GM19455 (cell line): ENCODE results near the gene GSTM4.

Experiments used
- ATAC-seq: cut with Tn5 transposase; IDR thresholded peaks from one replicate; pipeline ENCODE4 v1.9.1; 2021; ENCODE audit not compliant: unreplicated experiment

Gene GSTM4

DNA sequence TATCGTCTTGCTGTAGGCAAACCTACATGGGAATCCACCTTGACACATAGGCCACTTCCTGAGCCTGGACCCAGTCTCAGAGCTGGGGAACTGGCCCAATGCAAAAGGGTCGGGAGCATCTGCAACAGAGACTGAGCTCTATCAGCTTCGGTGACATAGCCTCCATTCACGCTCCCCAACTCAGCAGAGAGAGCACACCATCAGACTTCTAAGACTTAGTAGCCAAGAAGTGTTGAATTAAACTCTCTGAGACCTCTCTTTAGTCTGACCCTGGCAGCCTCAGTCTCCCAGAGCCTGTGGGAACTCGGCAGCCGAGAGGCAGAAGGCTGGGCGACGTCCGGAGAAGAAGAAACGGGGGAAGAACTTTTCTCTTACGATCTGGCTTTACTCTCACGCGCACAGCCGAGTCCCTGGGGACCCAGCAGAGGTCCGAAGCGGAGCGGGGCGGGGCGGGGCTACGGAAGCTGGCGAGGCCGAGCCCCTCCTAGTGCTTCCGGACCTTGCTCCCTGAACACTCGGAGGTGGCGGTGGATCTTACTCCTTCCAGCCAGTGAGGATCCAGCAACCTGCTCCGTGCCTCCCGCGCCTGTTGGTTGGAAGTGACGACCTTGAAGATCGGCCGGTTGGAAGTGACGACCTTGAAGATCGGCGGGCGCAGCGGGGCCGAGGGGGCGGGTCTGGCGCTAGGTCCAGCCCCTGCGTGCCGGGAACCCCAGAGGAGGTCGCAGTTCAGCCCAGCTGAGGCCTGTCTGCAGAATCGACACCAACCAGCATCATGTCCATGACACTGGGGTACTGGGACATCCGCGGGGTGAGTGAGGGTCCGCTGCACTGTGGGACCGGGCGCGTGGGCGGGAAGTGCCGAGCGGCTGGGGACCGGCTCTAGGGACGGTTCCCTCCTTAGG is at the start of gene GSTM4:
Gene GSTM4, plus strand, starts transcription at position 485 of the 905 bp plus-strand sequence. Its CDS starts 291 bp downstream, at position 776.
- ATAC-seq: peak; percentile 91

DNA sequence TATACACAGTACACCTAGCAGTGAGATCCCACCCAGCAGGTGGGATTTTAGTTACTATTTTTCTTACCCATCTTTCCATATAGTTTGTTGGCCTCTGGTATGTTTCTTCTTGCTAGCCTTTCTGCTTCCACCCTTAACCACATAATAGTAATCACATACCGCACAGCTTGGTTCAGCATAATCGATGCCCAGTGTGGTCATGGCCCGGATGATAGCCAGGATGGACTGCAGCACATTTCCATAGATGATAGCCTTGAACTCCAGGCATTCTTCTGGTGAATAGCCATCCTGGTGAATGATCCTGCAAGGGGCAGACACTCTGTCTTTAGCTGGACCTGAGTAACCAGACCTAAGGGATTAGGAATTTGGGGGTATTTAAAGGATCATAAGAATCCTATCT is 46.0 kb upstream of the GSTM4 start:
- ATAC-seq: no peak

DNA sequence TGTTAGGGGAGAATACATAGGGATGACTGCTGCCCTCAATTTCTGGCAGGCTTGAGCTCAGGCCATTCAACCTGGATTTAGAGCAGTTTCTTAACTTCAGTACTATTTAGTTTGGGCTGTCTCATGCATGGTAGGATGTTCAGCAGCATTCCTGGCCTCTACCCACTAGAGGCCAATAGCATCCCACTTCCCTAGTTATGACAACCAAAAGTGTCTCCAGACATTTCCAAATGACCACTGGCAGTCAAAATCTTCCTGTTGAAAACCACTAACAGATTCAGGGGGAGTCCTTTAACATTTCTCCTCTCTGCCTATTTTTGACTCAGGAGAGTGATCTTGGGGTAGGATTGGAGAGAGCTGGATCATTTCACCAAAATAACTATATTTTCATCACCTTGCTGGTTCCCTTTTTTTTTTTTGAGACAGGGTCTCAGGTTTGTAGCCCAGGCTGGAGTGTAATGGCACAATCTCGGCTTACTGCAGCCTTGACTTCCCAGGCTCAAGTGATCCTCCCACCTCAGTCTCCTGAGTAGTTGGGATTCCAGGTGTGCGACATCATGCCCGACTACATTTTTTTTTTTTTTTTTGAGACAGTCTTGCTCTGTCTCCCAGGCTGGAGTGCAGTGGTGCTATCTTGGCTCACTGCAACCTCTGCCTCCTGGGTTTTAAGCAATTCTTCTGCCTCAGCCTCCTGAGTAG is 45.1 kb upstream of the GSTM4 start:
- no peak for ATAC-seq

GRCh38 chr1:109611308-109611990 is 44.5 kb upstream of the GSTM4 start:
- no peak for ATAC-seq

GRCh38 chr1:109613361-109614147 is 42.3 kb upstream of the GSTM4 start:
- no peak for ATAC-seq

- ATAC-seq: no peak
These were observed 40.0 kb upstream of the GSTM4 start for GRCh38 chr1:109615879-109616278.

- ATAC-seq: no peak
These were observed 39.5 kb upstream of the GSTM4 start for GRCh38 chr1:109616391-109616790.

DNA sequence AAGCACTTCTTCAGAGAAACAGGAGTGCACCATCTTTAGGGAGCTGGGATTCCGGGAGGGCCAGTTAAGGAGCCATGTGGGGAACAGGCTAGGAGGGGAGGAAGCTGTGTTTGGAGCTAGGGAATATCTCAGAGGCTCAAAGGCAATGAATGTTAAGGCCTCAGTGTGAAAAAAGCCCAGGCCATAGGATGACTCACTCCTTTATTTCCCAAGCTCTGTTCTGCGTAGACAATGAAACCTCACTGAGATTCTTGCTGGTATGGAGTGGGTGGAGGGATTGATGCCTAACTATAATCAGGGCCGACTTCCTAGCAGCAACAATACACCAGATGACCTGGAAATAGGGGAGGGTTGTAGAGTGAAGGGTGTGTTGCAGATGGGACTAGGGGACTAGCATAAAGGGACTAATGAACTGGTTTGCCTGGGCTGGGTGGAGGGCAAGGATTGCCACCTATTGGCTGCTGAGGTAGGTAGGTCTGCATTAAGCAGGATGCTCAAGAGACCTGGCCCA is 38.6 kb upstream of the GSTM4 start:
- no peak for ATAC-seq

DNA sequence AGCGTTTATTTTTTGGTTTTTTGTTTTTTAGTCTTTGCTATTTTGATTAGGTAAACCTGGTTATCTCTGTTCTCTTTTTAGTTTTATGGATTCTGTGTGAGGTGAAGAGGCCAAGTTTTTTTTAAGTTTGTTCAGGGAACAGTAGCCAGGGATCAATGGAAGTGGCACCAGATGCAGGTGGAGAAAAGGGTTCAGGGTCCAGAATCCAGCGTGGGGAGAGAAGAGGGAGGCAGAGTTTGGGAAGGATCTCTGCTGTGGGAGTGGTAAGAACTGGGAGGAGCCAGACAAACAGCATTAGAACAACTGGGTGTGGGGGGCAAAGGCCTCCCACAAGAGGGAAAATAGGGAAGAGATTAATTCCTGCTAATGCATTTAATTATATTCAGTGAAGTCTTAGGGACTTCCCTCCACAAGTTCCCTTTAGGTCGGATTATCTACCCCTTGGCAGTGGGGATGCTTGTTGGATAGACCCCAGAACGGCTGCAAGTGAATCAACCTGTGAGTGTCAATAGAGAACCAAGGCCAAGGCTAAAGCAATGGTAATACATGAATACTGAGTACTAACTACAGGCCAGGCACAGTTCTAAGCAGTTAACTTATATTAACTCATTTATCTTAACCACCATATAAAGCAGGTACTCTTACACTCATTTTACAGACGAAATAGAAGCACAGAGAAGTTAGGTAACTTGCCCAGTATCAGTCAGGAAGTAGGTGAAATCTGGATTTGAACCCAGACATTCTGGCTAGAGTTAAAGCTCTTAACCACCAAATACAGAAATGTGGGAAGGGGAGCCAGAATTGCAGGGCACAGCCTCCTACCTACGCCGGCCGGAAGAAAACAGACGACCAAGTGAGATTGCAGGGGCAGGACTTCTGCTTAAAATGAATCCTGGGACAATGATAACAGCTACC is 37.0 kb upstream of the GSTM4 start:
- no peak for ATAC-seq

DNA sequence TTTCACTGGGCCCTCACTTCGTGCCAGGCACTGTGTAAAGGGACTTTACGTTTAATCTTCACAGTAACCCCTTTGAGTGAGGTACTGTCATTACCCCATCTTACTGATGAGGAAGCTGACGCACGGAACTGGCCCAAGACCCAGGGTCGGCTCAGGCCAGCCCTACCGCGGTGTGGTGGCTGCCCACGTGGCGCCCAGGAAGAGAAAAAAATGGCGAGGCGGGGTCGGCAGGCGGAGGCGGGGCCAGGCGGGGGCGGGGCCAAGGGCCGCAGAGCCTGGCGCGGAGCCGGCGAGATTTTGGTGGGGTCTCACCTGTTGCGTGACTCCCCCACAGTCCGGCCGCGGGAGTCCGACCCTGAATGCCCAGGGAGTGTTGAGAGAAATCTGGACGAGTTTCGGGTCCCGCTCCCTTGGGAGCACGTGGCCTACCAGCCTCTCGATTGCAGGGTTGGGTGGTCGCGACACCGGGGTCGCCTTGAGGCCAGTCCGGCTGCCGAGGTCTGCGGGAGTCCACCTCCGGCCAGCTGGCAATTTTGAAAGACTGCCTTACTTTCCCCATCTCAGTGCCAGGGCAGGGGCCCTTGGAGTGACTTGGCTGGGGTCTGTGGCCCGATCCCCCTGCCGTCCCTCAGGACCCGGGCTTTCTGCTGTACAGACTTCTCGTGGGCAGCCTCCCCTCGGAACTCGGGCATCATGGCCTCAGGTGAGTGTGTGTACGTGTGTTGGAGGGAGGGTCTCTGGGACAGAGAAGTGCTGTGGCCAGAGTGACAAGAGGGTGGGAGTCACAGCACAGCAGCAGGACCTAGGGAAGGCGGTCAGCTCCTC is 36.1 kb upstream of the GSTM4 start, which contains the start of the genes AMPD2 and GNAT2:
Gene AMPD2, plus strand, starts transcription at position 262 of the 825 bp plus-strand sequence. CDS start 1,339 bp downstream, outside the sequence.
Gene GNAT2, minus strand, starts transcription at position 41 of the 825 bp plus-strand sequence. CDS start 6,746 bp downstream, outside the sequence.
- ATAC-seq: peak; percentile 63

DNA sequence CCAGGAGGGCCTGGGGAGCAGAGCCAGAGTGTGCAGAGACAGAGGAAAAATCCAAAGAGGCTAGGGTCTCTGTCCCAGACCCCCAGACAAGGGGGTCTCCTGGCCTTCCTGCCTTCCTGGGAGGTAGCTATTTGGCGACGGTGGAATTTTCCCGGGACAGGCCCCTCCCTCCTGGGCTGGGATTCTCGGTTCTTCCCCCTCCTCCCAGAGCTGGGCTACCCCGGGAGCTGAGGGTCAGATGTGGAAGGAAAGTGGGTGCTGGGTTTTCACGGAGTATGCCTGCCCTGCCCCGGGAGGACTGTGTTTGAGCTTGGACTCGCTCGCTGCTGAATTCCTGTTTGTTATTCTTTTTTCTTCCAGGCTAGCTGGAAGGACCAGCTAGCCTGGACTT is 35.5 kb upstream of the GSTM4 start:
- peak; percentile 4 for ATAC-seq

- peak; percentile 74 for ATAC-seq
These were observed 35.0 kb upstream of the GSTM4 start for GRCh38 chr1:109620841-109621286.

DNA sequence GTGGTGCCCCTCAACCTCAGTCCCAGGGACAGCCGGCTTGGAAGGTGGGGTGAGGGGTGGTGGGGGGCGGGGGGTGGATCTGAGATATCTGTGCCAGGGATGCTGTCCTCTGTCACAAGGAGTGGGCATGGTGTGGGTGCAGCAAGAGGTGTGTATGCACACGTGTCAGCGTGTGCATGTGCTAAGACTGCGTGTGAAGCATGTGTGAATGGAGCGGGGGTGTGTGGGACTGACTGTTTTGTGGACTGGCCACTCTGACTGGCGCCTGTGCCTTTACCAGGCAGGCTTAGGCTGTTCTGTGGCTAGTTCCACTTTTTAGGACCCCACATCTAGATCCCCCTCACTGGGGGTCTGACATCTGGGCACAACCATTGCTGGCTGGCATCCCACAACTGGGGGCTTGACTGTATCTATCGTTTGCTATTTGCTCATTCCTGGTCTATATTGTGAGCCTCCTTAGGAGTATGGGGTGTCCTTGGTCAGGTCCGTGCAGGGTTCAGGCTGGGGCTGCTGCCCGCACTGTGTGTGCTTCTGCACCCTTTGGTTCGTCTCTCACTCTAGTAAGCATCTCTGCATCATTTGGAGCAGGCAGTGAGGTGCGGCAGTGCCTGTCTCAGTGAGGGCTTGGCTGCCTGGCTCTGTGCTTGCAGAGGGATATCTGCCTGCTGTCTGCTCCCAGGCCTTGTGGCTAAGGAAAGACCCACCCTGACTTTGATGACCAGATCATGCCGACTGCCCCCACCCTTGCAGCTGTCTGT is 34.3 kb upstream of the GSTM4 start:
- no peak for ATAC-seq

- ATAC-seq: no peak
These were observed 33.6 kb upstream of the GSTM4 start for GRCh38 chr1:109622137-109622892.

DNA sequence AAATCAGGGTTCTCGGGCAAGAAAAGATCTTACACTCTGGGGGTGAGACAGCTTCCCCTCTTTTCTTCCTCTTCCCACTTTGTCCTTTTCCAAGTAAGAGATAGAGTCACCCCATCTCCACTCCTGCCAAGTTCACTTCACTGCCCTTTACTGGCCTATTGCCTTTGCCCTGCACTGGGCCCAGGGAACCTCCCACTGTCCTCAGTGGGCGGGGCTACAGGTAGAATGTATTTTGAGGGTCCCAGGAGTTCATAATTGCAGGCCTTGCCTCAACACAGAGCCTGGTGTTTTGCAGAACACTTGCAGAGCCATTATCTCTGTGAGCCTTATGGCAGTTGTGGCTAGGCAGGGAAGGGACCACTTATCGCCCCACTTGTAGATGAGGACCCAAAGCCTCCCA is 33.0 kb upstream of the GSTM4 start:
- no peak for ATAC-seq

GRCh38 chr1:109623601-109624161 is 32.2 kb upstream of the GSTM4 start:
- ATAC-seq: no peak
